Ishikawa (cell line): ENCODE measurements around the gene PARD3.

Experiments used
- CEBPB ChIP-seq: IDR thresholded peaks from 2 replicates; pipeline ENCODE4 v1.6.1; 2012
- CREB1 ChIP-seq: IDR thresholded peaks from 2 replicates; pipeline ENCODE4 v1.6.1; 2012; ENCODE audit warnings: low read depth
- EGR1 ChIP-seq: IDR thresholded peaks from 2 replicates; pipeline ENCODE4 v1.6.1; 2012
- EP300 ChIP-seq: IDR thresholded peaks from 2 replicates; pipeline ENCODE4 v1.6.1; 2012; ENCODE audit warnings: borderline replicate concordance
- FOXM1 ChIP-seq: IDR thresholded peaks from 2 replicates; pipeline ENCODE4 v1.6.1; 2012; ENCODE audit warnings: low read depth, borderline replicate concordance
- MAX ChIP-seq: IDR thresholded peaks from 2 replicates; pipeline ENCODE4 v1.6.1; 2012
- NFIC ChIP-seq: IDR thresholded peaks from 2 replicates; pipeline ENCODE4 v1.6.1; 2012
- RAD21 ChIP-seq: IDR thresholded peaks from 2 replicates; pipeline ENCODE4 v1.6.1; 2012; ENCODE audit warnings: low read depth
- REST ChIP-seq: IDR thresholded peaks from 2 replicates; pipeline ENCODE4 v1.6.1; 2012; ENCODE audit warnings: low read depth, mild to moderate bottlenecking
- TAF1 ChIP-seq: IDR thresholded peaks from 2 replicates; pipeline ENCODE4 v1.6.1; 2012; ENCODE audit warnings: low read depth, mild to moderate bottlenecking
- TCF12 ChIP-seq: IDR thresholded peaks from 2 replicates; pipeline ENCODE4 v1.6.1; 2012; ENCODE audit warnings: low read depth
- TEAD4 ChIP-seq: IDR thresholded peaks from 2 replicates; pipeline ENCODE4 v1.6.1; 2012
- USF1 ChIP-seq: IDR thresholded peaks from 2 replicates; pipeline ENCODE4 v1.6.1; 2012
- YY1 ChIP-seq: IDR thresholded peaks from 2 replicates; pipeline ENCODE4 v1.6.1; 2012; ENCODE audit warnings: low read depth
- ZBTB7A ChIP-seq: IDR thresholded peaks from 2 replicates; pipeline ENCODE4 v1.6.1; 2012; ENCODE audit warnings: low read depth

PARD3 gene

GRCh38 chr10:34607894-34608293 lies 207.2 kb downstream of the PARD3 start:
- no peak for TF ChIP-seq YY1
- no peak for TF ChIP-seq REST
- no peak for TF ChIP-seq CEBPB
- TF ChIP-seq NFIC: no peak
- TF ChIP-seq RAD21: no peak
- TF ChIP-seq MAX: no peak
- no peak for TF ChIP-seq ZBTB7A
- TF ChIP-seq USF1: no peak
- no peak for TF ChIP-seq TAF1
- TF ChIP-seq EP300: no peak
- TF ChIP-seq TEAD4: no peak
- TF ChIP-seq EGR1: no peak
- TF ChIP-seq CREB1: no peak

- TF ChIP-seq RAD21 (no peak), USF1 (no peak), REST (no peak), TAF1 (no peak), MAX (no peak), EP300 (no peak), CEBPB (no peak), NFIC (no peak), ZBTB7A (no peak), CREB1 (no peak), TEAD4 (no peak), YY1 (no peak), EGR1 (no peak)
Measured at GRCh38 chr10:34606890-34607289, 208.2 kb downstream of the PARD3 start.

GRCh38 chr10:34602478-34602877 lies 212.6 kb downstream of the PARD3 start:
- TF ChIP-seq YY1 (no peak), FOXM1 (no peak), TCF12 (no peak), MAX (no peak), ZBTB7A (no peak), CEBPB (no peak), TAF1 (no peak), NFIC (no peak), RAD21 (no peak), TEAD4 (no peak), REST (no peak)

GRCh38 chr10:34601691-34602090 lies 213.4 kb downstream of the PARD3 start:
- TF ChIP-seq TAF1: no peak
- TF ChIP-seq USF1: no peak
- no peak for TF ChIP-seq TEAD4
- no peak for TF ChIP-seq NFIC
- no peak for TF ChIP-seq EGR1
- TF ChIP-seq EP300: no peak
- TF ChIP-seq CREB1: no peak
- no peak for TF ChIP-seq FOXM1
- no peak for TF ChIP-seq TCF12
- TF ChIP-seq MAX: no peak
- no peak for TF ChIP-seq CEBPB
- no peak for TF ChIP-seq REST
- no peak for TF ChIP-seq RAD21
- no peak for TF ChIP-seq YY1
- no peak for TF ChIP-seq ZBTB7A
